22Rv1 (cell line): ENCODE measurements around the gene ALOX12B.

Source experiments
- ZFX ChIP-seq: fragments of 450-650 bp; IDR thresholded peaks from 2 replicates; pipeline ENCODE4 v1.6.1; 2017; ENCODE audit warnings: antibody characterized with exemption, borderline replicate concordance
- TF ChIP-seq, protein P1 (sequence below): fragments of 450-650 bp; IDR thresholded peaks from 2 replicates; pipeline ENCODE4 v1.5.1; 2017; ENCODE audit warnings: mild to moderate bottlenecking

DNA sequence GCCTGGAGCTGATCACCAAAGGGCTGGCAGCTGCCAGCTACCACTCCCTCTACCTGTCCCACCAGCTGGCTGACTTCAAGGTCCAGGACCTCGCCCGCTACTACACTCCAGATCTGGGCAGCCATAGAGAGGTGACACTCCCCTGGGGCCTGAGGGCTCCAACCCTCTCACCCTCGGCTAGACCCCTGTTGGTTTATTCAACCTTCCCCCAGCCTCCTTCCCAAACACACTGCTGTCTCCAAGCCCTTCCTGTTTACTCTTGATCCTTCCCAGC, 18.0 kb downstream of the ALOX12B start:
- TF ChIP-seq, protein P1, sequence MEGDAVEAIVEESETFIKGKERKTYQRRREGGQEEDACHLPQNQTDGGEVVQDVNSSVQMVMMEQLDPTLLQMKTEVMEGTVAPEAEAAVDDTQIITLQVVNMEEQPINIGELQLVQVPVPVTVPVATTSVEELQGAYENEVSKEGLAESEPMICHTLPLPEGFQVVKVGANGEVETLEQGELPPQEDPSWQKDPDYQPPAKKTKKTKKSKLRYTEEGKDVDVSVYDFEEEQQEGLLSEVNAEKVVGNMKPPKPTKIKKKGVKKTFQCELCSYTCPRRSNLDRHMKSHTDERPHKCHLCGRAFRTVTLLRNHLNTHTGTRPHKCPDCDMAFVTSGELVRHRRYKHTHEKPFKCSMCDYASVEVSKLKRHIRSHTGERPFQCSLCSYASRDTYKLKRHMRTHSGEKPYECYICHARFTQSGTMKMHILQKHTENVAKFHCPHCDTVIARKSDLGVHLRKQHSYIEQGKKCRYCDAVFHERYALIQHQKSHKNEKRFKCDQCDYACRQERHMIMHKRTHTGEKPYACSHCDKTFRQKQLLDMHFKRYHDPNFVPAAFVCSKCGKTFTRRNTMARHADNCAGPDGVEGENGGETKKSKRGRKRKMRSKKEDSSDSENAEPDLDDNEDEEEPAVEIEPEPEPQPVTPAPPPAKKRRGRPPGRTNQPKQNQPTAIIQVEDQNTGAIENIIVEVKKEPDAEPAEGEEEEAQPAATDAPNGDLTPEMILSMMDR = no peak
- TF ChIP-seq ZFX = no peak
